T-cell (primary cell): ENCODE measurements around the gene MBNL2. TPM values are rescaled to one million over a fixed set of nuclear protein-coding genes. Genes with fewer than 3 reads are reported as not detected.

Experiments
- ATAC-seq, 4 experiments: fragments of 200-7000 bp in 3 of 4; fragments of 150-1000 bp in 1 of 4; cut with Tn5 transposase; replicated peaks in 1 of 4; 1 replicate in 3 of 4; 2 replicates in 1 of 4; pipeline ENCODE4 v1.10.0; 2021; ENCODE audit warnings: moderate library complexity in 3 of 4, mild to moderate bottlenecking in 2 of 4, moderate number of reproducible peaks in 1 of 4
- CTCF ChIA-PET, 2 donors: fragments of 300-600 bp; sonication (Branson Sonifier 250); formaldehyde crosslinking; loops; one replicate each; lab custom pipeline; 2022; ENCODE audit warnings: antibody characterized with exemption in 2 of 2; lab: Charles Lee
- POLR2A ChIA-PET, 2 donors: fragments of 300-600 bp; sonication (Branson Sonifier 250); formaldehyde crosslinking; loops; one replicate each; lab custom pipeline; 2022; ENCODE audit warnings: antibody characterized with exemption in 2 of 2; lab: Charles Lee
- DNase-seq, 35 experiments: peaks; one replicate each; pipeline versions ENCODE4 v3.0.0 to v3.0.0-alpha.2; 2013 to 2023
- H3K27ac ChIP-seq: one replicate; pipeline ENCODE4 v1.5.1; 2013; ENCODE audit warnings: low read length
- H3K27me3 ChIP-seq, 2 experiments: replicated peaks in 1 of 2; 1 replicate in 1 of 2; 2 replicates in 1 of 2; pipeline versions ENCODE4 v1.6.1 to v1.7.0; 2013; ENCODE audit warnings: low read length in 1 of 2, mixed read lengths in 1 of 2; ENCODE audit not compliant: control insufficient read depth in 2 of 2, insufficient read depth in 2 of 2; ENCODE audit errors: extremely low read depth in 1 of 2
- H3K36me3 ChIP-seq, 2 donors: 1 replicate in 1 of 2; 2 replicates in 1 of 2; pipeline versions ENCODE4 v1.6.1 to v1.7.0; 2013; ENCODE audit warnings: low read length in 1 of 2; ENCODE audit not compliant: control insufficient read depth in 2 of 2, insufficient read depth in 1 of 2; ENCODE audit errors: extremely low read depth in 1 of 2
- H3K4me1 ChIP-seq, 2 experiments: 1 replicate in 1 of 2; 2 replicates in 1 of 2; pipeline versions ENCODE4 v1.6.1 to v1.7.0; 2013; ENCODE audit warnings: low read length in 2 of 2, mixed read lengths in 1 of 2; ENCODE audit not compliant: insufficient read depth in 2 of 2, control insufficient read depth in 1 of 2; ENCODE audit errors: extremely low read depth in 1 of 2
- H3K4me3 ChIP-seq, 2 donors: 1 replicate in 1 of 2; 2 replicates in 1 of 2; pipeline versions ENCODE4 v1.5.1 to v1.7.0; 2013; ENCODE audit warnings: mild to moderate bottlenecking in 2 of 2, low read length in 1 of 2, moderate library complexity in 1 of 2; ENCODE audit not compliant: control insufficient read depth in 1 of 2; ENCODE audit errors: extremely low read depth in 1 of 2
- H3K9me3 ChIP-seq: 2 replicates; pipeline ENCODE4 v1.7.0; 2013
- H3K27ac Mint-ChIP-seq, 2 donors: one replicate each; pipeline ENCODE4 v1.8.0; 2020 to 2021; ENCODE audit warnings: mild to moderate bottlenecking in 2 of 2, mixed read lengths in 2 of 2
- H3K27me3 Mint-ChIP-seq, 2 donors: one replicate each; pipeline ENCODE4 v1.8.0; 2021 to 2022; ENCODE audit warnings: mixed read lengths in 2 of 2
- H3K36me3 Mint-ChIP-seq: one replicate; pipeline ENCODE4 v1.8.0; 2021; ENCODE audit warnings: mixed read lengths
- H3K4me1 Mint-ChIP-seq, 3 donors: one replicate each; pipeline ENCODE4 v1.8.0; 2020 to 2022; ENCODE audit warnings: mixed read lengths in 3 of 3, mild to moderate bottlenecking in 1 of 3
- H3K4me3 Mint-ChIP-seq, 3 donors: one replicate each; pipeline ENCODE4 v1.8.0; 2020 to 2022; ENCODE audit warnings: mild to moderate bottlenecking in 3 of 3, mixed read lengths in 3 of 3, moderate library complexity in 3 of 3
- H3K9me3 Mint-ChIP-seq, 3 donors: one replicate each; pipeline ENCODE4 v1.8.0; 2020 to 2022; ENCODE audit warnings: mixed read lengths in 3 of 3
- WGBS: methylation state at CpG from one replicate; pipeline ENCODE4 v1.1.5; 2013; ENCODE audit warnings: missing lambda C conversion rate; ENCODE audit not compliant: insufficient coverage; 5-methylcytosine and 5-hydroxymethylcytosine counted together
- total RNA-seq, 35 experiments: library from RNA in 6 of 35; stranded (reverse) in 6 of 35; fragments of 120-200 nt in 1 of 35; gene quantifications; one replicate each; pipeline versions ENCODE4 v1.2.1 to v1.2.4 and lab custom pipeline; 2013 to 2026

The MBNL2 gene
- total RNA-seq, 5 donors from 2014 or later (not counting 1 experiment from before 2014, with no cell fraction given): 21.0 to 33.7 (median 28.5) TPM

GRCh38 chr13:97308735-97309429 is 86.7 kb downstream of the MBNL2 start:
- Histone ChIP-seq H3K4me3 (no peak overlapping the region), H3K9me3 (no peaks in the 10 kb centered on the region), H3K27me3 (no peaks in the 10 kb centered on the region), H3K36me3 (no peaks in the 10 kb centered on the region), H3K27ac (no peak overlapping the region), H3K4me1 (no peaks in the 10 kb centered on the region)
- WGBS: 100% methylated on average over 3 of the region's 5 CpGs
- DNase-seq: no peak
- ATAC-seq: no peak
- Mint-ChIP-seq H3K4me1 (peaks cover 19 to 37% (median 24%) of the 10 kb centered on the region in 3 donors), H3K36me3 (peaks cover 43% of the 10 kb centered on the region), H3K27ac (no peak overlapping the region), H3K27me3 (no peaks in the 10 kb centered on the region), H3K4me3 (no peak overlapping the region), H3K9me3 (no peaks in the 10 kb centered on the region)
- CTCF ChIA-PET: no interaction called here
- POLR2A ChIA-PET: interaction anchor here in 1 of 2 donors (0.7 kb wide), 1 partner anchor 179 kb away, joined by 3 read pairs; no protein-coding TSS in a partner anchor

- Histone ChIP-seq H3K4me1 (no peaks in the 10 kb centered on the region), H3K36me3 (no peaks in the 10 kb centered on the region), H3K27ac (no peak overlapping the region), H3K4me3 (no peak overlapping the region), H3K27me3 (no peaks in the 10 kb centered on the region), H3K9me3 (no peaks in the 10 kb centered on the region)
- Mint-ChIP-seq H3K27ac (no peak overlapping the region), H3K4me1 (peaks cover 29 to 44% (median 30%) of the 10 kb centered on the region in 3 donors), H3K36me3 (peaks cover 54% of the 10 kb centered on the region), H3K9me3 (peaks cover 0 to 5% (median 0%) of the 10 kb centered on the region in 3 donors), H3K4me3 (no peak overlapping the region), H3K27me3 (no peaks in the 10 kb centered on the region)
- no peak for DNase-seq
- POLR2A ChIA-PET: interaction anchor here in 1 of 2 donors (0.7 kb wide), 1 partner anchor 144 kb away, joined by 3 read pairs; no protein-coding TSS in a partner anchor
- WGBS: 100% methylated on average over 2 of the region's 6 CpGs
- ATAC-seq: no peak
- CTCF ChIA-PET: no interaction called here
Measured at GRCh38 chr13:97310809-97311436, 88.8 kb downstream of the MBNL2 start.

GRCh38 chr13:97311956-97312355 is 89.8 kb downstream of the MBNL2 start:
- no peaks in the 10 kb centered on the region for H3K9me3 ChIP-seq
- H3K27ac Mint-ChIP-seq: no peak overlapping the region
- no peaks in the 10 kb centered on the region for H3K4me1 ChIP-seq
- POLR2A ChIA-PET: no interaction called here
- no CpG with 5 or more reads among the region's 3 CpGs for WGBS
- peaks cover 30 to 47% (median 34%) of the 10 kb centered on the region in 3 donors for H3K4me1 Mint-ChIP-seq
- CTCF ChIA-PET: interaction anchor here in 1 of 2 donors (0.6 kb wide), 1 partner anchor 385 kb away, joined by 3 read pairs; no protein-coding TSS in a partner anchor
- H3K4me3 Mint-ChIP-seq: no peak overlapping the region
- H3K27ac ChIP-seq: no peak overlapping the region
- H3K27me3 ChIP-seq: no peaks in the 10 kb centered on the region
- H3K27me3 Mint-ChIP-seq: no peaks in the 10 kb centered on the region
- H3K36me3 Mint-ChIP-seq: peaks cover 52% of the 10 kb centered on the region
- ATAC-seq (no peak), DNase-seq (no peak)
- H3K36me3 ChIP-seq: no peaks in the 10 kb centered on the region
- H3K9me3 Mint-ChIP-seq: peaks cover 0 to 5% (median 0%) of the 10 kb centered on the region in 3 donors
- H3K4me3 ChIP-seq: no peak overlapping the region

- Mint-ChIP-seq H3K27ac (no peak overlapping the region), H3K4me1 (peaks cover 34 to 44% (median 41%) of the 10 kb centered on the region in 3 donors), H3K27me3 (no peaks in the 10 kb centered on the region), H3K9me3 (peaks cover 0 to 5% (median 0%) of the 10 kb centered on the region in 3 donors), H3K4me3 (no peak overlapping the region), H3K36me3 (peaks cover 44% of the 10 kb centered on the region)
- H3K4me3 ChIP-seq: no peak overlapping the region
- no peaks in the 10 kb centered on the region for H3K4me1 ChIP-seq
- no peak overlapping the region for H3K27ac ChIP-seq
- ATAC-seq: no peak
- ChIA-PET CTCF (no interaction called here), POLR2A (no interaction called here)
- no peaks in the 10 kb centered on the region for H3K27me3 ChIP-seq
- H3K9me3 ChIP-seq: no peaks in the 10 kb centered on the region
- no peaks in the 10 kb centered on the region for H3K36me3 ChIP-seq
- no peak for DNase-seq
Measured at GRCh38 chr13:97313551-97314260, 91.6 kb downstream of the MBNL2 start.

GRCh38 chr13:97316390-97316789 is 94.3 kb downstream of the MBNL2 start:
- H3K9me3 Mint-ChIP-seq: peaks cover 0 to 5% (median 0%) of the 10 kb centered on the region in 3 donors
- Histone ChIP-seq H3K27me3 (no peaks in the 10 kb centered on the region), H3K36me3 (no peaks in the 10 kb centered on the region), H3K4me3 (no peak overlapping the region), H3K9me3 (no peaks in the 10 kb centered on the region), H3K27ac (no peak overlapping the region), H3K4me1 (no peaks in the 10 kb centered on the region)
- 96% methylated on average over 2 of the region's 2 CpGs for WGBS
- ChIA-PET CTCF (no interaction called here), POLR2A (no interaction called here)
- H3K4me3 Mint-ChIP-seq: no peak overlapping the region
- no peak for DNase-seq
- H3K4me1 Mint-ChIP-seq: peaks cover 35 to 46% (median 35%) of the 10 kb centered on the region in 3 donors
- H3K36me3 Mint-ChIP-seq: peaks cover 35% of the 10 kb centered on the region
- H3K27me3 Mint-ChIP-seq: no peaks in the 10 kb centered on the region
- H3K27ac Mint-ChIP-seq: no peak overlapping the region
- ATAC-seq: no peak

- WGBS: no CpG with 5 or more reads among the region's 1 CpG
- no peak for DNase-seq
- Histone ChIP-seq H3K36me3 (no peaks in the 10 kb centered on the region), H3K4me1 (no peaks in the 10 kb centered on the region), H3K9me3 (no peaks in the 10 kb centered on the region), H3K4me3 (no peak overlapping the region), H3K27me3 (no peaks in the 10 kb centered on the region), H3K27ac (no peak overlapping the region)
- peaks cover 26% of the 10 kb centered on the region for H3K36me3 Mint-ChIP-seq
- CTCF ChIA-PET: no interaction called here
- peaks cover 33 to 44% (median 34%) of the 10 kb centered on the region in 3 donors for H3K4me1 Mint-ChIP-seq
- POLR2A ChIA-PET: no interaction called here
- no peaks in the 10 kb centered on the region for H3K27me3 Mint-ChIP-seq
- no peak overlapping the region for H3K4me3 Mint-ChIP-seq
- H3K27ac Mint-ChIP-seq: no peak overlapping the region
- no peak for ATAC-seq
- H3K9me3 Mint-ChIP-seq: peaks cover 0 to 5% (median 0%) of the 10 kb centered on the region in 3 donors
Measured at GRCh38 chr13:97317933-97318332, 95.8 kb downstream of the MBNL2 start.
